ENCODE results near the gene PIGO.

The PIGO gene

GRCh38 chr9:35096035-35096849 lies at the start of gene PIGO:
Gene PIGO (minus strand): TSS chr9:35096591. CDS start chr9:35095565, 1,026 bp downstream.
- peak; percentile 67 for DNase-seq (ENCODE audit: low read depth)

- DNase-seq (ENCODE audit: low read depth), result no peak
These were observed 45.6 kb upstream of the PIGO start for GRCh38 chr9:35142037-35142436.

- DNase-seq (ENCODE audit: low read depth), result no peak
These were observed 43.7 kb upstream of the PIGO start for GRCh38 chr9:35140093-35140492.

GRCh38 chr9:35136866-35137265 lies 40.5 kb upstream of the PIGO start:
- peak; percentile 16 for DNase-seq (ENCODE audit: low read depth)

- DNase-seq (ENCODE audit: low read depth), result no peak
These were observed 39.6 kb upstream of the PIGO start for GRCh38 chr9:35135988-35136387.

- DNase-seq (ENCODE audit: low read depth), result peak; percentile 61
These were observed 38.5 kb upstream of the PIGO start for GRCh38 chr9:35134920-35135319.

- peak; percentile 86 for DNase-seq (ENCODE audit: low read depth)
These were observed 20.6 kb upstream of the PIGO start for GRCh38 chr9:35116898-35117551.

- no peak for DNase-seq (ENCODE audit: low read depth)
These were observed 20.1 kb upstream of the PIGO start for GRCh38 chr9:35116539-35116897.

- DNase-seq (ENCODE audit: low read depth), result peak; percentile 94
These were observed 19.5 kb upstream of the PIGO start, which contains the start of gene ATOSB for GRCh38 chr9:35115680-35116538. Gene ATOSB (minus strand): TSS chr9:35115862. CDS start chr9:35108274, 7,588 bp downstream.

- DNase-seq (ENCODE audit: low read depth), result peak; percentile 44
These were observed 18.6 kb upstream of the PIGO start for GRCh38 chr9:35114840-35115628.

GRCh38 chr9:35114113-35114839 lies 17.9 kb upstream of the PIGO start:
- peak; percentile 94 for DNase-seq (ENCODE audit: low read depth)

GRCh38 chr9:35112257-35113020 lies 16.0 kb upstream of the PIGO start:
- DNase-seq (ENCODE audit: low read depth), result peak; percentile 70

- DNase-seq (ENCODE audit: low read depth), result peak; percentile 99
These were observed 14.9 kb upstream of the PIGO start for GRCh38 chr9:35111001-35111933.

GRCh38 chr9:35110327-35110761 lies 14.0 kb upstream of the PIGO start:
- DNase-seq (ENCODE audit: low read depth), result peak; percentile 63

GRCh38 chr9:35108946-35109575 lies 12.7 kb upstream of the PIGO start:
- no peak for DNase-seq (ENCODE audit: low read depth)

GRCh38 chr9:35108461-35108860 lies 12.1 kb upstream of the PIGO start:
- DNase-seq (ENCODE audit: low read depth), result no peak

- DNase-seq (ENCODE audit: low read depth), result no peak
These were observed 11.2 kb upstream of the PIGO start for GRCh38 chr9:35107297-35108290.

Measured in amniotic epithelial cell (primary cell).